OCI-LY1 (cell line): ENCODE measurements around the gene ABCF3.

Experiments used
- H2AFZ ChIP-seq: fragments of 200-600 bp; sonication (generic), shearing (Covaris generic); 2 replicates; pipeline ENCODE4 v1.6.0; 2014; ENCODE audit warnings: antibody characterized with exemption, mild to moderate bottlenecking, low read length
- H3F3A ChIP-seq: fragments of 200-600 bp; sonication (generic), shearing (Covaris generic); 2 replicates; pipeline ENCODE4 v1.6.0; 2014; ENCODE audit warnings: mild to moderate bottlenecking, antibody characterized with exemption, low read length, moderate library complexity; ENCODE audit not compliant: insufficient read depth
- H3K27ac ChIP-seq: fragments of 200-600 bp; sonication (generic); 2 replicates; pipeline ENCODE4 v1.5.1; 2014; ENCODE audit warnings: low read length, mixed run types, mild to moderate bottlenecking, low read depth; ENCODE audit not compliant: poor library complexity, severe bottlenecking
- H3K27me3 ChIP-seq: fragments of 200-600 bp; sonication (generic); 2 replicates; pipeline ENCODE4 v1.6.0; 2014; ENCODE audit warnings: antibody characterized with exemption, mild to moderate bottlenecking, low read length, moderate library complexity; ENCODE audit not compliant: insufficient read depth
- H3K36me3 ChIP-seq: fragments of 200-600 bp; sonication (generic); 2 replicates; pipeline ENCODE4 v1.6.1; 2014; ENCODE audit warnings: mild to moderate bottlenecking, antibody characterized with exemption, low read length, moderate library complexity, mixed read lengths; ENCODE audit not compliant: insufficient read depth
- H3K4me1 ChIP-seq: fragments of 200-600 bp; sonication (generic); 2 replicates; pipeline ENCODE4 v1.5.1; 2014; ENCODE audit warnings: mild to moderate bottlenecking, low read length, moderate library complexity; ENCODE audit not compliant: insufficient read depth, severe bottlenecking
- H3K4me2 ChIP-seq: fragments of 200-600 bp; sonication (generic), shearing (Covaris generic); 2 replicates; pipeline ENCODE4 v1.6.1; 2014; ENCODE audit warnings: low read length
- H3K4me3 ChIP-seq: fragments of 200-600 bp; sonication (generic); 2 replicates; pipeline ENCODE4 v1.5.1; 2014; ENCODE audit warnings: low read length, low read depth, mild to moderate bottlenecking, mixed read lengths; ENCODE audit not compliant: poor library complexity, severe bottlenecking
- H3K79me2 ChIP-seq: fragments of 200-600 bp; shearing (Covaris generic); 2 replicates; pipeline ENCODE4 v1.6.1; 2016; ENCODE audit warnings: mixed run types, low read length, mixed read lengths; ENCODE audit not compliant: insufficient read depth
- H3K9ac ChIP-seq: fragments of 200-600 bp; sonication (generic), shearing (Covaris generic); 2 replicates; pipeline ENCODE4 v1.6.1; 2014; ENCODE audit warnings: mild to moderate bottlenecking, low read length, mixed read lengths
- H3K9me2 ChIP-seq: fragments of 200-600 bp; sonication (generic), shearing (Covaris generic); 2 replicates; pipeline ENCODE4 v1.6.1; 2014; ENCODE audit warnings: low read depth, mild to moderate bottlenecking, low read length, mixed read lengths
- H3K9me3 ChIP-seq: fragments of 200-600 bp; shearing (Covaris generic); 2 replicates; pipeline ENCODE4 v1.6.1; 2014; ENCODE audit warnings: low read length, mixed read lengths
- H4K20me1 ChIP-seq: fragments of 200-600 bp; sonication (generic), shearing (Covaris generic); 2 replicates; pipeline ENCODE4 v1.6.0; 2016; ENCODE audit warnings: mild to moderate bottlenecking, low read length; ENCODE audit not compliant: insufficient read depth
- CTCF ChIP-seq: fragments of 200-600 bp; sonication (generic), shearing (Covaris generic); IDR thresholded peaks from 2 replicates; pipeline ENCODE4 v1.5.1; 2017; ENCODE audit warnings: mild to moderate bottlenecking, antibody characterized with exemption, low read length, moderate library complexity, mixed read lengths
- EZH2 ChIP-seq: fragments of 200-600 bp; sonication (generic), shearing (Covaris generic); IDR thresholded peaks from 2 replicates; pipeline ENCODE4 v1.8.0; 2017; ENCODE audit warnings: borderline replicate concordance, mixed run types, mild to moderate bottlenecking, antibody characterized with exemption, low read length, moderate library complexity, mixed read lengths

The ABCF3 gene

DNA sequence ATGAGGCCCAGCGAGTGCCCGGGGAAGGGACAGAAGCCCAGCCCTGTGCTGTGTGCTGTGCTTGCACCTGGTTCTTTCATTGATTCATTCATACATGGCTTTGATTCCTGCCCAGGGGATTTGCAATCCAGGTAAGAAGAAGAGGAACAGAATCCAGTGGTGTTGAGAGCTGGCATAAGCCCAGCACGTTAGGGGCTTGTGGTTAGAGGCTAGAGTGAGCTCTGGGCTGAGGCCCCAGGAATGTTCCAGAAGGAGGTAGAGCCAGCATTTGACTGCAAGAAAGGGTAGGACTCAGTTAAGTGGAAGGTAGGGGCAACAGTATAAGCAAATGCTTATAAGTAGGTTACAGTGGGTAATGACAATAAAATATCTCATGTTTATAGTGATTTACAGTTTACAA lies 45.7 kb downstream of the ABCF3 start:
- H3K9me2 ChIP-seq: no peaks in the 10 kb centered on the region
- no peaks in the 10 kb centered on the region for H3K36me3 ChIP-seq
- no peaks in the 10 kb centered on the region for H4K20me1 ChIP-seq
- no peak overlapping the region for H3K9ac ChIP-seq
- H3K27me3 ChIP-seq: peaks cover 14% of the 10 kb centered on the region
- H3K27ac ChIP-seq: no peak overlapping the region
- no peaks in the 10 kb centered on the region for H3K9me3 ChIP-seq
- H2AFZ ChIP-seq: no peak overlapping the region
- H3K4me1 ChIP-seq: peaks cover 14% of the 10 kb centered on the region
- H3F3A ChIP-seq: no peaks in the 10 kb centered on the region
- no peaks in the 10 kb centered on the region for H3K79me2 ChIP-seq
- TF ChIP-seq EZH2: no peak
- TF ChIP-seq CTCF: no peak
- no peak overlapping the region for H3K4me3 ChIP-seq
- H3K4me2 ChIP-seq: no peak overlapping the region

DNA sequence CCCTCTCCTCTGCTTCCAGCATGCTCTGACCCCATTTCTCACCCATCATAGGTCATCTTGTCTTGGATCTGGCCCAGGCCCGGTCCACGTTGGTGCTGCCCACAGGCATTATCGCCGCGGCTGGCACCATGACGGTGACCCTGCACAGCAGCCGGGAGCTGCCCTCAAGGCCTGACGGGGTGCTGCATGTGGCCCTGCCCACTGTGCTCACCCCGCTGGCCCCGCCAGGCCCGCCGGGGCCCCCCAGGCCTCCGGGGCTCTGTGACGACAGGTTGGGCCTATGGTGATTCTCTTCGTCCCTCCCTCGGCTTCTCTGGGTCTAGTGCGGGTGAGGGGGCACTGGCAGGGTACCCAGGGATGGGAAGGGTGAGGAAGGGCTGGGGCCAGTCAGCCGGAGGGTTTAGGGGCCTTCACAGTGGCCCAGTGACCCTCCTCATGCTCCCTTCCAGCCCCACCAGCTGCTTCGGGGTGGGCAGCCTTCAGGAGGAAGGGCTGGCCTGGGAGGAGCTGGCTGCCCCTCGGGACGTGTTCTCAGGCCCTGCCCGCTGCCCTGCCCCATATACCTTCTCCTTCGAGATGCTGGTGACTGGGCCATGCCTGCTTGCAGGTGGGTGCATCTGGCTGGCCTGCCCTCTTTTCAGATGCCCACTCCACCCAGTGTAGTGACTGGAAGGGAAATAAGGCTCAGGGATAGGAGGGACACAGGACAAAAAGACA lies 47.3 kb downstream of the ABCF3 start:
- Histone ChIP-seq H3K27ac (no peak overlapping the region), H2AFZ (no peak overlapping the region), H3K9me2 (no peaks in the 10 kb centered on the region), H3K79me2 (no peaks in the 10 kb centered on the region), H3K4me1 (peaks cover 14% of the 10 kb centered on the region), H3K9ac (no peak overlapping the region), H3F3A (no peaks in the 10 kb centered on the region), H3K36me3 (no peaks in the 10 kb centered on the region), H4K20me1 (no peaks in the 10 kb centered on the region), H3K4me2 (no peak overlapping the region), H3K9me3 (no peaks in the 10 kb centered on the region), H3K27me3 (peaks cover 9% of the 10 kb centered on the region), H3K4me3 (no peak overlapping the region)
- TF ChIP-seq EZH2 (no peak), CTCF (no peak)

- Histone ChIP-seq H3K27me3 (peaks cover 9% of the 10 kb centered on the region), H3K4me2 (no peak overlapping the region)
These were observed 48.2 kb downstream of the ABCF3 start for GRCh38 chr3:184234224-184234623.

More at GRCh38 chr3:184234224-184234623, 48.2 kb downstream of the ABCF3 start:
- Histone ChIP-seq H3F3A (no peaks in the 10 kb centered on the region), H3K4me1 (peaks cover 9% of the 10 kb centered on the region), H3K36me3 (no peaks in the 10 kb centered on the region), H3K4me3 (no peak overlapping the region), H3K9ac (no peak overlapping the region), H3K9me2 (no peaks in the 10 kb centered on the region), H3K27ac (no peak overlapping the region), H3K79me2 (no peaks in the 10 kb centered on the region), H2AFZ (no peak overlapping the region), H3K9me3 (no peaks in the 10 kb centered on the region), H4K20me1 (no peaks in the 10 kb centered on the region)
- TF ChIP-seq CTCF (no peak), EZH2 (no peak)
